WTC11 (cell line): ENCODE measurements around the gene ALLC. TPM values are rescaled to one million over a fixed set of nuclear protein-coding genes. Genes with fewer than 3 reads are reported as not detected.

Experiments
- ATAC-seq: fragments of 200-7000 bp; cut with Tn5 transposase; 2 replicates; pipeline ENCODE4 v1.10.0; 2021; ENCODE audit warnings: mild to moderate bottlenecking, moderate library complexity
- CTCF ChIA-PET: fragments of 300-600 bp; sonication (Branson Sonifier 250); formaldehyde crosslinking; loops from one replicate; lab custom pipeline; 2021; ENCODE audit warnings: antibody characterized with exemption; lab: Charles Lee
- POLR2A ChIA-PET: fragments of 350-600 bp; sonication (Branson Sonifier 250); formaldehyde crosslinking; loops from one replicate; lab custom pipeline; 2021; ENCODE audit warnings: antibody characterized with exemption; lab: Charles Lee
- DNase-seq: peaks from one replicate; pipeline ENCODE4 v3.0.0; 2021; ENCODE audit warnings: low spot score
- H3K27ac Mint-ChIP-seq: 2 replicates; pipeline ENCODE4 v1.8.0; 2021; ENCODE audit warnings: mixed read lengths
- H3K27me3 Mint-ChIP-seq: 2 replicates; pipeline ENCODE4 v1.8.0; 2021; ENCODE audit warnings: low read depth, mild to moderate bottlenecking, moderate library complexity, mixed read lengths
- H3K36me3 Mint-ChIP-seq: 2 replicates; pipeline ENCODE4 v1.8.0; 2021; ENCODE audit warnings: mixed read lengths
- H3K4me1 Mint-ChIP-seq: 2 replicates; pipeline ENCODE4 v1.8.0; 2022; ENCODE audit warnings: mixed read lengths
- H3K4me3 Mint-ChIP-seq: 2 replicates; pipeline ENCODE4 v1.8.0; 2021; ENCODE audit warnings: mild to moderate bottlenecking, moderate library complexity, mixed read lengths
- H3K9me3 Mint-ChIP-seq: 2 replicates; pipeline ENCODE4 v1.8.0; 2021; ENCODE audit warnings: mixed read lengths
- ELF4 ChIP-seq: sonication (generic); formaldehyde crosslinking; IDR thresholded peaks from 2 replicates; pipeline ENCODE4 v1.8.1; 2022; ENCODE audit warnings: low read depth, mild to moderate bottlenecking, moderate library complexity, missing genetic modification reagents
- ERG ChIP-seq: fragments of 250-450 bp; sonication (Bioruptor Pico); IDR thresholded peaks from 2 replicates; pipeline ENCODE4 v1.8.0; 2021; ENCODE audit warnings: mild to moderate bottlenecking
- ESRRA ChIP-seq: sonication (generic); formaldehyde crosslinking; IDR thresholded peaks from 2 replicates; pipeline ENCODE4 v1.8.1; 2022; ENCODE audit warnings: mild to moderate bottlenecking, missing genetic modification reagents, borderline replicate concordance
- ETV6 ChIP-seq: sonication (generic); formaldehyde crosslinking; IDR thresholded peaks from 2 replicates; pipeline ENCODE4 v1.8.1; 2022; ENCODE audit warnings: mild to moderate bottlenecking, missing genetic modification reagents
- FOXJ3 ChIP-seq: sonication (generic); formaldehyde crosslinking; IDR thresholded peaks from 2 replicates; pipeline ENCODE4 v1.9.0; 2021; ENCODE audit warnings: missing genetic modification reagents, mild to moderate bottlenecking, borderline replicate concordance
- FOXK1 ChIP-seq: sonication (generic); formaldehyde crosslinking; IDR thresholded peaks from 2 replicates; pipeline ENCODE4 v1.8.0; 2022; ENCODE audit warnings: mild to moderate bottlenecking, moderate library complexity, missing genetic modification reagents
- IRF1 ChIP-seq: sonication (generic); formaldehyde crosslinking; IDR thresholded peaks from 2 replicates; pipeline ENCODE4 v1.8.0; 2023; ENCODE audit warnings: missing genetic modification reagents
- JAZF1 ChIP-seq: fragments of 250-450 bp; sonication (Bioruptor Pico); IDR thresholded peaks from 2 replicates; pipeline ENCODE4 v1.9.0; 2021; ENCODE audit warnings: moderate library complexity, mild to moderate bottlenecking, inconsistent platforms
- MAX ChIP-seq: sonication (generic); formaldehyde crosslinking; IDR thresholded peaks from 2 replicates; pipeline ENCODE4 v1.8.0; 2022; ENCODE audit warnings: mild to moderate bottlenecking, missing genetic modification reagents
- MLX ChIP-seq: sonication (generic); formaldehyde crosslinking; IDR thresholded peaks from 2 replicates; pipeline ENCODE4 v1.8.1; 2023; ENCODE audit warnings: mild to moderate bottlenecking, missing genetic modification reagents, moderate library complexity
- NR3C1 ChIP-seq: sonication (generic); formaldehyde crosslinking; conservative IDR thresholded peaks from 2 replicates; pipeline ENCODE4 v1.8.1; 2023; ENCODE audit warnings: low read depth, mild to moderate bottlenecking, missing genetic modification reagents
- PREB ChIP-seq: sonication (generic); formaldehyde crosslinking; IDR thresholded peaks from 2 replicates; pipeline ENCODE4 v1.8.1; 2022; ENCODE audit warnings: mild to moderate bottlenecking, missing genetic modification reagents, moderate library complexity, borderline replicate concordance
- PRRX2 ChIP-seq: fragments of 250-450 bp; sonication (Bioruptor Pico); IDR thresholded peaks from 2 replicates; pipeline ENCODE4 v1.8.0; 2021; ENCODE audit warnings: mild to moderate bottlenecking
- STAT6 ChIP-seq: sonication (generic); formaldehyde crosslinking; conservative IDR thresholded peaks from 2 replicates; pipeline ENCODE4 v1.8.1; 2023; ENCODE audit warnings: mild to moderate bottlenecking, low read depth, missing genetic modification reagents, moderate library complexity
- TCF7 ChIP-seq: sonication (generic); formaldehyde crosslinking; IDR thresholded peaks from 2 replicates; pipeline ENCODE4 v1.8.0; 2022; ENCODE audit warnings: mild to moderate bottlenecking, low read depth, missing genetic modification reagents, moderate library complexity
- TEAD1 ChIP-seq: sonication (generic); formaldehyde crosslinking; IDR thresholded peaks from 2 replicates; pipeline ENCODE4 v1.8.0; 2022; ENCODE audit warnings: mild to moderate bottlenecking, missing genetic modification reagents
- ZBTB43 ChIP-seq: sonication (generic); formaldehyde crosslinking; IDR thresholded peaks from 2 replicates; pipeline ENCODE4 v1.8.1; 2023; ENCODE audit warnings: mild to moderate bottlenecking, missing genetic modification reagents
- ZNF232 ChIP-seq: sonication (generic); formaldehyde crosslinking; IDR thresholded peaks from 2 replicates; pipeline ENCODE4 v1.8.0; 2022; ENCODE audit warnings: mild to moderate bottlenecking, missing genetic modification reagents
- ZNF416 ChIP-seq: fragments of 250-450 bp; sonication (Bioruptor Pico); IDR thresholded peaks from 2 replicates; pipeline ENCODE4 v1.9.0; 2021; ENCODE audit warnings: mild to moderate bottlenecking, inconsistent platforms
- total RNA-seq: library from RNA; stranded (reverse); gene quantifications from 3 replicates; pipeline ENCODE4 v1.2.3, GENCODE V29; 2021

ALLC gene
- total RNA-seq, 1 experiment from 2014 or later = not detected

GRCh38 chr2:3742743-3743508 lies 84.9 kb downstream of the ALLC start:
- H3K27me3 Mint-ChIP-seq = peaks cover 35% of the 10 kb centered on the region
- DNase-seq (no peak), ATAC-seq (no peak)
- H3K9me3 Mint-ChIP-seq = peaks cover 86% of the 10 kb centered on the region
- peaks cover 71% of the 10 kb centered on the region for H3K36me3 Mint-ChIP-seq
- CTCF ChIA-PET = no interaction called here
- POLR2A ChIA-PET = no interaction called here
- no peak overlapping the region for H3K27ac Mint-ChIP-seq
- TF ChIP-seq PRRX2 (CRISPR knock-in tag) = no peak
- no peak for TF ChIP-seq PREB (CRISPR knock-in tag)
- H3K4me1 Mint-ChIP-seq = no peaks in the 10 kb centered on the region
- no peak overlapping the region for H3K4me3 Mint-ChIP-seq

GRCh38 chr2:3743951-3744555 lies 86.1 kb downstream of the ALLC start:
- Mint-ChIP-seq H3K36me3 (peaks cover 71% of the 10 kb centered on the region), H3K27ac (no peak overlapping the region), H3K4me1 (no peaks in the 10 kb centered on the region), H3K27me3 (peaks cover 36% of the 10 kb centered on the region), H3K4me3 (no peak overlapping the region), H3K9me3 (peaks cover 87% of the 10 kb centered on the region)
- ATAC-seq (no peak), DNase-seq (no peak)
- ChIA-PET POLR2A (no interaction called here), CTCF (no interaction called here)
- TF ChIP-seq TCF7 (CRISPR knock-in tag) = no peak
- TF ChIP-seq ZBTB43 (CRISPR knock-in tag) = no peak
- TF ChIP-seq JAZF1 (CRISPR knock-in tag) = no peak
- no peak for TF ChIP-seq ZNF232 (CRISPR knock-in tag)
- no peak for TF ChIP-seq MAX (CRISPR knock-in tag)
- TF ChIP-seq TEAD1 = no peak
- TF ChIP-seq ELF4 (CRISPR knock-in tag) = no peak
- no peak for TF ChIP-seq PRRX2 (CRISPR knock-in tag)
- TF ChIP-seq ETV6 (CRISPR knock-in tag) = no peak
- no peak for TF ChIP-seq ZNF416 (CRISPR knock-in tag)
- TF ChIP-seq IRF1 = no peak

GRCh38 chr2:3745920-3746319 lies 87.9 kb downstream of the ALLC start:
- ChIA-PET CTCF (no interaction called here), POLR2A (no interaction called here)
- H3K27me3 Mint-ChIP-seq = peaks cover 36% of the 10 kb centered on the region
- ATAC-seq = no peak
- TF ChIP-seq NR3C1 (CRISPR knock-in tag) (no peak), FOXJ3 (CRISPR knock-in tag) (no peak), ESRRA (no peak), STAT6 (CRISPR knock-in tag) (no peak), ERG (CRISPR knock-in tag) (no peak), MLX (CRISPR knock-in tag) (no peak), FOXK1 (CRISPR knock-in tag) (no peak), PRRX2 (CRISPR knock-in tag) (no peak)
- TF ChIP-seq, all 79 proteins: peak for 0
- H3K4me1 Mint-ChIP-seq = no peaks in the 10 kb centered on the region
- peaks cover 82% of the 10 kb centered on the region for H3K36me3 Mint-ChIP-seq
- no peak overlapping the region for H3K27ac Mint-ChIP-seq
- H3K9me3 Mint-ChIP-seq = peaks cover 96% of the 10 kb centered on the region
- DNase-seq = no peak
- no peak overlapping the region for H3K4me3 Mint-ChIP-seq
